GM21390 (cell line): Measurements from ENCODE around the gene UBE2G1.

Source experiments
- ATAC-seq: cut with Tn5 transposase; IDR thresholded peaks from one replicate; pipeline ENCODE4 v1.9.1; 2021; ENCODE audit not compliant: unreplicated experiment

The UBE2G1 gene, protein sequence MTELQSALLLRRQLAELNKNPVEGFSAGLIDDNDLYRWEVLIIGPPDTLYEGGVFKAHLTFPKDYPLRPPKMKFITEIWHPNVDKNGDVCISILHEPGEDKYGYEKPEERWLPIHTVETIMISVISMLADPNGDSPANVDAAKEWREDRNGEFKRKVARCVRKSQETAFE

DNA sequence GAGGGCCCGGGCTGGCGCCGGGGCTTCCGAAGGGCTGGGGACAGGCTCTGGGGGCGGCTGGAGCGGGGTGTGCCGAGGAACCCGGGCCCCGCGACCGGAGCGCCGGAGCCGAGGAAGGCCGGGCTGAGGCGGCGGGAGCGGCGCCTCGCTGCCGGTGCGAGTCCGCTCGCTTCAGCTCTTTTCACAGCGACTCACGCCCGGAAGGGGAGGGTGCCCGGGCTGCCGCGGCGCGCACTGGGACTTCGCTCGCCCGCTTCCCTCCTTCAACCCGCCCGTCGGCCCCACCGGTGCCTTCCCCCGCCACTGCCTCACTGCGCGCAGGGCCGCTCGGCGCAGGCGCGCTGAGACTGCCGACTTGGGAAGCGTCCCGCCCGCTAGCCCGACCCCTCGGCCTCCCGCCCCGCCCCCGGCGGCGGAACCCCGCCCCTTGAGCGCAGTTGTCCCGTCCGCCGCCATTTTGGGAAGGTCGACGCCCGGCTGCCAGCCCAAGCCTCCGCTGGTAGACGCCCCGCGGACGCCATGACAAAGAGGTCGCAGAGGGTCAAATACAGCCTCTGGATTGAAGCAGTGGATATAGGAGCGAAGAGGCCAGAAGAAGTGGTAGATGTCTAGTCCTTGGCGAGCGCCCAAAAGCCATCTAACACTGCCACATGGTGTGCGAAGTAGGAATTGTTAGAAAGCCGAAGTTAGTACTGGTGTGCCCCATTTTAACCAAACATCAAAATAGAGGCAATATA is at the start of gene UBE2G1:
Gene UBE2G1 (minus strand): TSS at position 349 of the 737 bp plus-strand sequence. CDS start 359 bp downstream, outside the sequence.
- peak; percentile 64 for ATAC-seq

DNA sequence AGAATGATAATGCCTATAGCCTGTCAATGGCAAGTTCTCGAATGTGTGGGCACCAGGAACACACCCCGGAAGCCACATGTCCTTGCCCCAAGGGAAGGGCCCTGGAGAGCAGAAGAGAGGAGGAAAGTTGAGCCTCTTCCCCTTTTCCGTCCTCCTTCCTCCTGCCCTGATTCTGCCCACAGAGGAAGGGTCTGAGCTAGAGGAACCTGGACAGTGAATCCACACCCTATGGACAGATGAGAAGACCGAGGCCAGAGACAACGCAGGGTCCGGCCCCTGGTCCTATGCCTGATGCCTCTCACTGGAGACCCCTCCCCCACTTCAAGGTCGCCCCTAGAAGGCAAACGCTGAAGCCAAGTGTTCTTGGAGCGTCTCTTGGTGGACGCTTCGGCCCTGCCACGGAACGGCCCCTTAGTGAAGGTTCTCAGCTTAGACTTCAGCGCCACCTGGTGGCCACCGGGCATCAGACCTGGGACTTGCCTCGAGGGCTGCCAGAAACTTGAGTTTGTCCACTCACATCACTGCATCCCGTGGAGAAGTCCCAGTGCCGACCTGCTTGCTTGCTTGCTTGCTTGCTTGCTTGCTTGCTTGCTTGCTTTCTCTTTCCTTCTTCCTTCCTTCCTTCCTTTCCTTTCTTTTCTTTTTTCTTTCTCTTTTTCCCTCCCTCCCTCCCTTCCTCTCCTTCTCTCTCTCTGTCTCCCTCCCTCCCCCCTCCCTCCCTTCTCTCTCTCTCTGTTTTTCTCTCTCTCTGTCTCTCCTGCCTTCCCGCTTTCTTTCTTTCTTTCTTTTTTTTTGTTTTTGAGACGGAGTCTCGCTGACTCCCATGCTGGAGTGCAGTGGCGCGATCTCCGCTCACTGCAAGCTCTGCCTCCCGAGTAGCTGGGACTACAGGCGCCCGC is 46.7 kb upstream of the UBE2G1 start:
- no peak for ATAC-seq

DNA sequence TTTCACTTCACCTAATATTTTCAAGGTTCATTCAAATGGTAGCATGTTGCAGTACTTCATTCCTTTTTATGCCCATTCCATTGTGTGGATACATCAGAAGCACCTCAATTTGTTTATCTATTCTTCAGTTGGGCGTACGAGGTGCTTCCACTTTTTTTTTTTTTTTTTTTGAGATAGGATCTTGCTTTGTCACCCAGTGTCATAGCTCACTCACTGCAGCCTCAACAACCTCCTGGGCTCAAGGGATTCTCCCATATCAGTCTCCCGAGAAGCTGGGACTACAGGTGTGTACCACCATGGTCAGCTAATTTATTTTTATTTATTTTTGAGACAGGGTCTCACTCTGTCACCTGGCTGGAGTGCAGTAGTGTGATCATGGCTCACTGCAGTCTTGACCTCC is 44.7 kb upstream of the UBE2G1 start:
- no peak for ATAC-seq

DNA sequence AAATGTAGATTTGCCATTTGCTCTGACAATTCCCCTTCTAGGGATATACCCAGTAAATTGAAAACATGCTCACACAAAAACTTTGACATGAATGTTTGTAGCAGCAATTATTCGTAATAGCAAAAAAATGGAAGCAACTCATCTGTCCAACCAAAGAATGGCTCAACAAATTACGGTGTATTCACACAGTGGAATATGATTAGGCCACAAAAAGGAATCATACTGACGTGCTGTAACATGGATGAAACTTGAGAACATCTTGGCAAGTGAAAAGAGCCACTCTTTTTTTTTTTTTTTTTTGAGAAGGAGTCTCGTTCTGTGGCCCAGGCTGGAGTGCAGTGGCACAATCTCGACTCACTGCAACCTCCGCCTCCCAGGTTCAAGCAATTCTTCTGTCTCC is 43.2 kb upstream of the UBE2G1 start:
- ATAC-seq = no peak

DNA sequence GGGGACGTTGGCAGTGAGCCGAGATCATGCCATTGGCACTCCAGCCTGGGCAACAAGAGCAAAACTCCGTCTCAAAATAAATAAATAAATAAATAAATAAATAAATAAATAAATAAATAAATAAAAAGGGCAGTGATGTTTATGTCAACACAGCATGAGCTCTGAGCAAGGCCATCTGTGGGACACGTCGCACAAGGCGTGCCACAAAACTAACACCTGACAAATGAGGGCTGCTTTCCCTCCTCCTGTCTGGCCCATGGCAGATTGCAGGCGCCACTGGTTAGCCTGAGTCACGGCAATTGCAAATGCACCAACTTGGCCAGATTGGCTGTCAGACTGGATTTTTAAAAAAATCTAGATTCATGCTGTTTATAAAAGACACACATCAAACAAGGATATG is 41.4 kb upstream of the UBE2G1 start:
- ATAC-seq = no peak

DNA sequence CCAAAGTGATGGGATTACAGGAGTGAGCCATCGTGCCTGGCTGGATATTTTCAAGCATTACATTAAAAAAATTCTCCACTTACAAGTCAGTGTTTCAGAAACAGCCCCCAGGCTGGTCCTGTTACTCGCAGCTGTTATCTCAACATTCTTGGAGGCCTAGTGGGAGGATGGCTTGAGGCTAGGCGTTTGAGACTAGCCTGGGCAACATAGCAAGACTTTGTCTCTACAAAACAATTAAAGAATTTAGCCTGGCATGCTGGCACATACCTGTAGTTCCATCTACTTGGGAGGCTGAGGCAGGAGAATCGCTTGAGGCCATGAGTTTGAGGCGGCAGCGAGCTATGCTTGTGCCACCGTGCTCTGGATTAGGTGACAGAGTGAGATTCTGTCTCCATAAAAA is 40.7 kb upstream of the UBE2G1 start:
- no peak for ATAC-seq

DNA sequence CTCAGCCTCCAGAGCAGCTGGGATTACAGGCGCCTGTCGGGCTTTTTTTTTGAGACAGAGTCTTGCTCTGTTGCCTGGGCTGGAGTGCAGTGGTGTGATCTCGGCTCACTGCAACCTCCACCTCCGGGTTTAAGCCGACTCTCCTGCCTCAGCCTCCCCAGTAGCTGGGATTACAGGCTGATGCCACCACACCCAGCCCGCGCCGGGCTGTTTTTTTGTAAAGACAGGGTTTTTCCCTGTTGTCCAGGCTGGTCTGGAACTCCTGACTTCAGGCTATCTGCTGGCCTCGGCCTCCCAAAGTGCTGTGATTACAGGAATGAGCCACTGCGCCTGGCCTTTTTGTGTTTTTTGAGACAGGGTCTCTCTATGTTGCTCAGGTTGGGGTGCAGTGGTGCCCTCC is 39.9 kb upstream of the UBE2G1 start:
- no peak for ATAC-seq

DNA sequence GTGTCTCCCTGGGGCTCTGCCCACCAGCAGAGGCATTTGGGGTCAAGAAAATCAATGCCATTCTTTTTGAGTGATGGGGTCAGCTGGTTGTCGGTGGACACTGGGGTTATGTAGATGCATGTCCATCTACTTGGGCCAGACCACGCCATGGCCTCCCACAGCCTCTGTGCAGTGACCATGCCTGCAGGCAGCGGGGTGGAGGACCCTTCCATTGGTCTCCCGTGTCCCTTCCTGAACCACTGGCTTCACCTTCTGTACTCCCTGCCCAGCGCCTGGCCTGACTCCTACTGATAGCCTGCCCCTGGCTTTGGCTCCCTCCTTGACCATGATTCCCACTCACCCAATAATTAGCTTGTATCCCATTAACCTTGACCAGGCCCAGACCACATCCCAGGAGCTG is 39.2 kb upstream of the UBE2G1 start:
- no peak for ATAC-seq

DNA sequence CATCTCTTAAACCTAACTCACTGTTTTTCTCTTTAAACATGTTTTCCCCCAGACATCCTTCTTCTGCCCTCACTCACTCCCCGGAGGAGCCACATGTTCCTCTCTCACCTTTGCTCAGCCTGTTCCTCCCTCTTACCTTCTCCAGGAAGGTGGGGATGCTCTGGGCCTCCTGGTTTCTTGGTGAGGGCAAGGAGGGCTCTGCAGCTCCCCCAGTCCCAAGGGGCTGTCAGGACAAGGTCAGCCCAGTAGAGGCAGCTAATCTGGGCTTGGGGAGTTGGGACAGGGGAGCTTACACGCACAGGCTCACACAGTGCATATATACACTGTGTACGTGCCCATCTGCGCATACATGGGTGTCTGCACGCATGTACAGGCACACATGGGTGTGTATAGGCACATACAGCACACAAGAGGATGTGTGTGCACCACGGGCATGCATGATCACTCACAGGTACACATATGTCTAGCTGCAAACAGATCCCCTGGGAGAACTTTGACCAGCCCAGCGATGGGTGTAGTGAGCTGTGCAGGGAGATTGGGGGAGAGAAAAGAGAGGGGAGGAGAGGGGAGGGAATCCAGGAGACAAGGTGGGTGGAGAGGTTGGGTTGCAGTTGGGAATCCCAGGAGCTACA is 38.7 kb upstream of the UBE2G1 start:
- no peak for ATAC-seq

DNA sequence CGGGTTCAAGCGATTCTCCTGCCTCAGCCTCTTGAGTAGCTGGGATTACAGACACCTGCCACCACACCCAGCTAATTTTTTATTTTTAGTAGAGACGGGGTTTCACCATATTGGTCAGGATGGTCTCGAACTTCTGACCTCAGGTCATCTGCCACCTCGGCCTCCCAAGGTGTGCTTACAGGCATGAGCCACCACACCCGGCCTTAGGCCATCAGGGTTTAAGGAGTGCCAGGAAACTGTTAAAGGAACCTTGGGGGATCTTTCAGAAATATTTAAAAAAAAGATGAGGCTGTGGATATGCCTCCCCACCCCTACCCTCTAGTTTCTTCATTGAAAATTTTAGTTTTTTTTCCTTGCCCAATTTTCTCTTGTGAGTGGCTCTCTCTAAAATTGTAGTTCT is 31.4 kb upstream of the UBE2G1 start:
- no peak for ATAC-seq

DNA sequence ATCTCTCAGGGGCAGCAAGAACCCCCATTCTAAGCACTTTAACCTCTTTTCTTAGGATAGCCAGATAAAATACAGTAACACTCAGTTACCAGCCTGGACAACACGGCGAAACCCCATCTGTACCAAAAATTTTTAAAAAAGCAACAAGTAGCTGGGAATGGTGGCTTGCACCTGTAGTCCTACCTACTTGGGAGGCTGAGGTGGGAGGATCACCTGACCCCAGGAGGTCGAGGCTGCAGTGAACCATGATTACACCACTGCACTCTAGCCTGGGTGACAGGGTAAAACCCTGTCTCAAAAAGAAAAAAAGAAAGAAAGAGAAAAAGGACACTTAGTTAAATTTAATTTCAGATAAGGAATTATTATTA is 28.6 kb upstream of the UBE2G1 start:
- ATAC-seq = no peak

DNA sequence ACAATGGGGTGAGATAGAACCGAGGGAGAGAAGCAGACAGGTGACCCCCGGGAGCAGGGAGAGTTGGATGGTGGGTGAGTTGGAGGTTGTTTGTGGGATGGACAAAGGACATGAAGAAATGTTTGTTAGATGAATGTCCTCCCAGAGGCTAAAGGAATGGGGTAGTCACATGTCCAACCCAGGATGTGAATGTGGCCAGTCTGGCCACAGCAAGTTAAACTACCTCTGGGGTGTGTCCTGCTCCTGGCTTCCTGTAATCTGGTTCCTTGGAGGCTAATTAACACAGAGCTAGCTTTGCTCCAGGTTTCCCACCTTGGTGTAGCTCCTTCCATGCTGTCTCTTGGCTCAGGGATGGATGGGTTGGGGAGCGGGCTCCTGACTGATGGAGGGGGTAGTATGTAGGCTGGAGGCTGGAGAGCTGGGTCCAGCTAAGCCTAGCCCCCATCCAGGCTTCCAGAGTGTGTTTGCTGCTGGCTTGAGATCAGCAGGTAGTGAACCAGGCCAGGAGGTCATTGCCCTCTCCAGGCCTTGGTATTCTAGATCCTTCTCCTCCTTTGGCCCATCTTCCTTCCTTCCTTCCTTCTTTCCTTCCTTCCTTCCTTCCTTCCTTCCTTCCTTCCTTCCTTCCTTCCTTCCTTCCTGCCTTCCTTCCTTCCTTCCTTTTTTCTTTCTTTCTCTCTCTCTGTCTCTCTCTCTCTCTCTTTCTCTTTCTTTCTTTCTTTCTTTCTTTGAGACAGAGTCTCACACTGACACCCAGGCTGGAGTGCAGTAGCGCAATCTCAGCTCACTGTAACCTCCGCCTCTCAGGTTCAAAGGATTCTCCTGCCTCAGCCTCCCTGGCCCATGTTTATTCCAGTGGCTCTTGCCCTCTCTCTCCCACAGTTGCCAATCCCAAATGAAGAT is 28.0 kb upstream of the UBE2G1 start:
- no peak for ATAC-seq

DNA sequence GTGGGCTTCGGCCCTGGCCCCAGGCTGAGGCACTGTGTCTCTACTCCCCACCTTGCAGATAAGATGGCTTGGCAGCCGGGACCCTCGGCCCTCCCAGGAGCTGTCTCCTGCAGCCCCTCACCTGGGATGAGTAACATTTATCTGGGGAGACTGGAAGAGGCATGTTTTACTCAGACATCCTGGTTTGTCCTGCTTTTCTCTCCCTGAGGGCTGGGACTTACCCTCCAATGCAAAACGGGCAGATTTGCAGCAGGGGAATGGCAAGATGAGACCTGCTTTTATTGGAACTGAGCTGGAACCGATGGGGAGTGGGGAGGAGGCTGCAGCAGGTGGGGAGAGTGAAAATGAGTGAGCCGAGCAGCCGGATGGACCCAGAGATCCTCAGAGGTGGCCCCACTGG is 27.3 kb upstream of the UBE2G1 start:
- no peak for ATAC-seq

DNA sequence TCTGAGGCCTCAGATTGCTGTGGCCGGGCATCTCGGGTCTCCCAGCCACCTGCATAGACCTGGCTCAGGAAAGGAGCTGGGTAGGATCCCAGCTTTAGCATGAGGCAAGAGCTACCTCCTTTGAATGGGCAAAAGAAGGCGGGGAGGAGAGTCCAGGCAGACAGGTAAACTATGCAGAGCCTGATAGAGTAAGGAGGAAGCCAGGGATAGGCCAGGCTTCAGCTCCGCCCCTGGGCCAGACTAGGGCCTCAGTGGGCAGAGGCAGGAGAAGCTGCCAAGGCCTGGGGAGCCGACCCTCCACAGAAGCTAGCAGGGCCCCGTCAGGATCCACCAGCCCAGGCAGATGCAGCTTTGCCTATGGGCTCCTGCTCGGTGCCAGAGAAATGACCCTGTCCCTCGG is 22.6 kb upstream of the UBE2G1 start:
- no peak for ATAC-seq

DNA sequence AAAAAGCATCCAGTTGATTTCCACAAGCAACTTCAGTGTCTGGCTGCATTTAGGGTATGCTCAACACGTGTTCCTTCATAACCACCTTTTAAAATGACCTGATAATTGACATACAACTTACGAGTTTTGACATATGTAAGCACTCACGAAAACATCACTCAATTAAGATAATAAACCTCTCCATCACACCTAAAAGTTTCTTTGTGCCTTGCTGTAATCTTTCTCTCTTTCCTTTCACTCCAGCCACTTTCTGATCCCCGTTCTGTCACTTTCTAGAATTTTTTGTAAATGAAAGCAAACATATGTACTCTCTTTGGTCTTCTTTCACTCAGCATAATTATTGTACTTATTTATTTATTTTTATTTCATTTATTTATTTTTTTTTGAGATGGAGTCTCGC is 20.7 kb upstream of the UBE2G1 start:
- ATAC-seq = no peak

DNA sequence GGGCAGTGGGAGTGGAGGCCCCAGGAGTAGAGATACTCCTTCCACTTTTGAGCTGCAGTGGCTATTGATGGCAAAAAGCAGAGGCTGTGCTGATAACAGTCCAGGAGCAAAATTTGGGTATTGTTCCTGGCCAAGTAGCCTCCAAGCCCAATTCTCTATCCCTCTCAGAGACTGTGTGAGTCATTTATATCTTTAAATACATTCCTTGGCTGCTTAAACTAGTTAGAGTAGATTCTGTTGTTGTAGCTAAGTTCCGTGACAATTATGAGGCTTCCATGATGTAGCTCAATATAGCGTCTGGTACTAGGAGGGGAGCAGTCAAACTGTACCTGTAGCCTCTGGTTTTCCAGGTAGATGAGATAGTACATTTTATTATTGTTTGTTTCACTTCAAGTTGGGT is 19.9 kb upstream of the UBE2G1 start:
- no peak for ATAC-seq

DNA sequence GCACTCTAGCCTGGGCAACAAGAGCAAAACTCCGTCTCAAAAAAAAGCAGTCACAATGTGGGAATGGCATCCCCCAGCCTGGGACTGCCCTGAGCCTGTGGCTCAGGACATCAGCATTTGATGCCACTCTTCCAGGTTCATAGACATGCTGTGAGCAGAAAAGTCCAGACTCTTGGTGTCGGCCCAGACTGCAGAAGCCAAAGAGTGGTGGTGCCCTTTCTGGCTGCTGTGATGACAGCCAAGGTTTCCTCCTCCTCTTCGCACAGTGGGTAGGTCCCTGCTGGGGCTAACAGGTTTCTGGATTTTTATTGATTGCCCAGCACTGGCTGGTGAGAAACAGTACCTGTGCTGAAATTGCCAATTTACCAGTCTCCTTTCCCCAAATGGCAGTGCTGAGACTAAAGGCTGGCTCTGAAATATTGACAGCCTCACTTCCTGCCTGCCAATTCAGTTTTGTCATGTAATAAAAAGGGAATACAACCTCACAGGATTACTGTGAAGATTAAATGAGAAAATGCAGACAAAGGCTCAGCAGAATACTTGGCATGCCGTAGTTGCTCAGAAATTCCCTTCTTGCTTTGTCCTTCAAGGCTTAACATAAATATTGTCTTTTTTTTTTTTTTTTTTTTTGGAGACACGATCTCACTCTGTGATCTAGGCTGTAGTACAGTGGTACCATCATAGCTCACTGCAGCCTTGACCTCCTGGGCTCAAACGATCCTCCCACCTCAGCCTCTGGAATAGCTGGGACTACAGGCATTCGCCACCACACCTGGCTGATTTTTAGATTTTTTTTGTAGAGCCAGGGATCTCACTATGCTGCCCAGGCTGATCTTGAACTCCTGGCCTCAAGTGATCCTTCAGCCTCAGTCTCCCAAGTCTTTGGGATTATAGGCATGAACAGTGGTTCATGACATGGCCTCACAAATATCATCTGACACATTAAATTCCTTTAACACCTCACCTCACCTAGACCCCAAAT is 15.5 kb upstream of the UBE2G1 start:
- no peak for ATAC-seq

DNA sequence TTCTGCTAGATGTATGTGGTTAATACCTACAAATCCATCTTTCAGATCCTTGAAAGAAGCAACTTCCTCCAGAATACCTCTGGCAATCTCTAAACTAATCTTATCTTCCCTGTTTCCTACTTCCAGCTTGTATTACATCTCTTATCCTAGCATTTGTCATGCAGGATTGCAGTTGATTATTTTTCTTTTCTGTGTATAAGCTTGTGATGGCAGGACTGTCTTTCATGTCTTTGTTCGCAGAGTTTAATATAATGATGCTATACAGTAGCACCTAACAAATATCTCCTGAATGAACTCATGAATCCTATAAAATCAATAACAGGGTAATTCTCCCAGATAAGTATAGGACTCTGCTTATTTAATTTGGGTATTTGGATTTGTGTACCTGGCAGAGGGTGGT is 12.2 kb upstream of the UBE2G1 start:
- ATAC-seq = no peak

DNA sequence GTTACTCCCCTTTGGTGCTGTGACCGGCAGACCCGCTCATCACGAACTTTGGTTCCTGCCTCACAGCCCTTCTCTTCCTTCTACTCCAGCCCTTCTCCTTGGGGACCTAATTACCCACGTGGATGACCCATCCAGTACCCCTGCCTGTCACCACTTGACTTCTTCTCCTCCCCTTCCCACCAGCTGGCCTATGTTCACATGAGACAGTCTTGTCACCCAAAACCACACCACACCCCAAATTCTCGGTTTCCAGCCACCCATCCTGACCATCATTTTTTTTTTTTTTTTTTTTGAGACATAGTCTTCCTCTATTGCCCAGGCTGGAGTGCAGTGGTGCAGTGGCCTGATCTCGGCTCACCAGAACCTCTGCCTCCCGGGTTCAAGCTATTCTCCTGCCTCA is 10.8 kb upstream of the UBE2G1 start:
- peak; percentile 27 for ATAC-seq
